Activated CD4-positive, alpha-beta T cell treated with anti-CD3 and anti-CD28 coated beads, Interleukin-2, amount 50 U/mL, for 1 hour (primary cell): ENCODE data around the gene RTEL1.

Experiments
- DNase-seq: peaks from one replicate; pipeline ENCODE4 v3.0.0-alpha.2; 2020

The RTEL1 gene

GRCh38 chr20:63690898-63691710, 33.0 kb downstream of the RTEL1 start:
- DNase-seq = no peak

GRCh38 chr20:63691711-63692435, 33.8 kb downstream of the RTEL1 start:
- DNase-seq = no peak

- no peak for DNase-seq
These were observed 34.4 kb downstream of the RTEL1 start for GRCh38 chr20:63692436-63693082.

GRCh38 chr20:63693083-63693732, 35.1 kb downstream of the RTEL1 start:
- no peak for DNase-seq

GRCh38 chr20:63693733-63694583, 35.8 kb downstream of the RTEL1 start:
- no peak for DNase-seq

- DNase-seq = no peak
These were observed 36.7 kb downstream of the RTEL1 start for GRCh38 chr20:63694584-63695423.

- DNase-seq = no peak
These were observed 37.6 kb downstream of the RTEL1 start for GRCh38 chr20:63695424-63696305.

- DNase-seq = no peak
These were observed 38.2 kb downstream of the RTEL1 start for GRCh38 chr20:63696306-63696627.

- peak; percentile 20 for DNase-seq
These were observed 38.7 kb downstream of the RTEL1 start, which contains the start of gene TNFRSF6B for GRCh38 chr20:63696628-63697356. TSS of gene TNFRSF6B (plus strand) at chr20:63696652. CDS start at chr20:63696768, 116 bp downstream.

- no peak for DNase-seq
These were observed 39.3 kb downstream of the RTEL1 start for GRCh38 chr20:63697357-63697867.

GRCh38 chr20:63697868-63698545, 39.9 kb downstream of the RTEL1 start:
- no peak for DNase-seq

GRCh38 chr20:63698739-63699465, 40.8 kb downstream of the RTEL1 start:
- no peak for DNase-seq

- DNase-seq = no peak
These were observed 41.5 kb downstream of the RTEL1 start for GRCh38 chr20:63699466-63700198.

GRCh38 chr20:63700199-63701050, 42.3 kb downstream of the RTEL1 start:
- DNase-seq = no peak

- DNase-seq = no peak
These were observed 42.9 kb downstream of the RTEL1 start for GRCh38 chr20:63701051-63701328.

- DNase-seq = no peak
These were observed 43.4 kb downstream of the RTEL1 start for GRCh38 chr20:63701329-63702035.
